HG03520 (cell line): Measurements from ENCODE around the gene ABCB8.
A peak's percentile ranks its signal among the peaks of the same experiment; 100 is the strongest.

ENCODE experiments used
- ATAC-seq: cut with Tn5 transposase; IDR thresholded peaks from one replicate; pipeline ENCODE4 v1.9.1; 2021; ENCODE audit warnings: mild to moderate bottlenecking, moderate library complexity; ENCODE audit not compliant: unreplicated experiment

Gene ABCB8

DNA sequence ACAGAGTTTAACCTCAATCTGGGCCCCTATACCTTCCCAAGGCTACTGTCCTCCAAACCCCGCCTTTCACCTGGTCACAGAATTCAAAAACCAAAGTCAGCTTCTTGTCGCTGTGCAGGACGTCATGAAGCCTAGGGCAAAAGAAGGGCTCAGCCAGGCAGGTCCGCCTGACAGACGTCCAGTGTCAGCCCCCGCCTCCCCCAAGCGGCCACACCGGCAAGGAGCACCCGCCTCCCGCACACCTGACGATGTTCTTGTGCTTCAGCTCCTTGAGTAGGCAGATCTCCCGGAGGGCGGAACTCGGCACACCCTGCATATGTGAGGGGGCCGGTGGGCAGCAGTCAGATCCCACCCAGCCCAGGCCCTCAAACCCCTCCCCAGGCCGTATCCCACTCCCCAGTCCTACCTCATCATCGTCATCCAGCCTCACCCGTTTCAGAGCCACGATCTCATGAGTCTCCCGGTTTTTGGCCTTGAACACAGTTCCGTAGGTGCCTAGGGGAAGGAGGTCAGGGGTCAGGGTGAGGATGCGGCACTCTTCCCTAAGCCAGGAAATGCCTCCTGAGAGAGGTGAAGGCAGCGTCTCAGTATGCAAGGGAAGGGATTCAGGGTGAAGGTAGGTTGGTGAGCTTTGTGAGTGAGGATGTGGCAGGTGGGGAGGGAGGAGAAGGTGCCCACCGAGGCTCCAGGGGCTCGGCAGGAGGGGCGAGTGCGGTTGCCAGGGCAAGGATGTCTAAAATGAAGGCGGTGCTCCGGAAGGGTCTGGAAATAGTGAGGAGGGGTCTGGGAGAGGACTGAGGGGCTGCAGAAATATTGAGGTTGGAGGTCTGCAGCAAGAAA is 28.6 kb downstream of the ABCB8 start:
- no peak for ATAC-seq

- ATAC-seq = peak; percentile 12
These were observed 29.3 kb downstream of the ABCB8 start, which contains the start of gene CDK5 for GRCh38 chr7:151057506-151057988. Gene CDK5 (minus strand): TSS chr7:151057897. CDS start chr7:151057848, 49 bp downstream.

DNA sequence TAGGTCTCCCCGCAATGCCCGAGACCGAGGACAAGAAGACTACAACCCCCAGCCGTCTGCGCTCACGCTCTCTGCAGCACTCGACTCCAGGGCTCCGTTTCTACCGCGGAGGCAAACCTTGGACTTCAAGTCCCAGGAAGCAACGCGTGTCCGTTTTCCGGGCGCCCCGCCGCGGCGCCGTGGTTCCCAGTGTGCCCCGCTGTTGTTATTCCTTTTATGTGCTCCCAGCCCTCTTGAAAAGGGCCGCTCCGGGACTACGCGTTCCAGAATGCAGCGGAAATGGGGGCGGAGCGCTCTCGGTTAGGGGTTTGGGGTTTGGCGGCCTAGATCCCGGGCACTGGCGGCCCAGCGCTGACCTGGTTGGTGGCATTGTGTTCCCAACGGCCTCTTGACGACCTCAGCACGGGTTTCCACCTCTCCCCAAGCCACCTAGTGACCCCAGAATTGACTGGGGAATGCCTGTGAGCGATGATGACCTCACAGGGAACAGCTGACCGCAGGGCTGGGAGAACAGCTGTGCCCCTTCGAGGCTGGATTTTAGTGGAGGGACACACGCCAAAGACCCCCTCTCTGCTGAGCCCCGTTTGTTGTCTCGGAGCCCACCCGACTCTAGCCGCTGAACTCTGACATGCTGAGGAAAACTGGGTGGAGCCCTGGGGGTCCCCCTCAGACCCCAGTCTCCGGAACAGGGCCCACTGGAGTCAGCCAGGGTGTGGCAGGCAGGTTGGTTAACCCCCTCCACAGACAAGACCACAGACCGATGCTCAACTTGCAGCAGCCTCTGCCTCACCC is 29.9 kb downstream of the ABCB8 start:
- peak; percentile 84 for ATAC-seq

DNA sequence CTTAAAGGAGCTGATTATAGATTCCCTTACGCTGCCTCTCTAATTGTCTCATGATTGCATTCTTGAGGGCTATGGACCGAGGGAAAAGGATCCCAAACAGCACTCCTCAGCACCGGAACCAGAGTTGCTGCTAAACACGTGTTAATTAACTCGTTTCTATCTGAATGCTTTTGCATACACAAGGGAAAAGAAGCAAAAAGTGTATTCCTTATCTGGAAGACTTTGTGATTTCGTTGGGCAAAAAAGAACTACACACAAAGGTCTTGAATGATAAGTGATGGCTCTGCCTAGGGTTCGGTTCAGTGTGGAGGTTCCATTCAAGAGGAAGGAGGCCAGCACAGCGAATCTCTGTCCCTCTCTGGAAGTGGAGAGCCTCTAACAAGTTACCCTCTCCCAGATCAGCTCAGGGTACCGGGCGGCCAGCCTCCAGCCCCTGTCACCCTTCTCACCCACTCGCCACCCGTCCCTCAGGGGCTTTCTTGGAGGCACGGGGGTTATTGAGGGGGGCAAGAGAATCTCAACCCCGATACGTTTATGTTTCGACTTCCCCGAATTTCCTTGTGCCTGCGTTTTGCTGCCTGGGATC is 30.6 kb downstream of the ABCB8 start:
- no peak for ATAC-seq

- ATAC-seq = peak; percentile 26
These were observed 31.3 kb downstream of the ABCB8 start, which contains the start of gene SLC4A2 for GRCh38 chr7:151059367-151060112. Gene SLC4A2 (plus strand): TSS chr7:151059589. CDS start chr7:151061988, 2,399 bp downstream.

DNA sequence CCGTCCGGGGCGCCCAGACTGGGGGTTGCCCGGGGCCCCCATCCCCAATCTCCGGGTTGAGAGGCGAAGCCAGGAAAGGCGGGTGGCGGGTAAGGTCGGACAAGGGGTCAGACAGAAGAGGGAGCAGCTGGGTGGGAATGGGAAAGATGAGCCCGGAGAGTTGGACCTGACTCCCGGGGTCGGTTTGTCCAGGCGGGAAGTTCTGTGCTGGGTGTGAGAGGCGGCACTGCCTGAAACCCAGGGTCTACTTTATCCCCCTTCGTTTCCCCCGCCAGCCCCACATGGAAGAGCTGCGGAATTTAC is 31.8 kb downstream of the ABCB8 start:
- ATAC-seq = no peak

GRCh38 chr7:151060416-151061212 is 32.4 kb downstream of the ABCB8 start:
- no peak for ATAC-seq

GRCh38 chr7:151061213-151062110 is 33.2 kb downstream of the ABCB8 start:
- no peak for ATAC-seq

GRCh38 chr7:151062111-151062398 is 33.8 kb downstream of the ABCB8 start:
- ATAC-seq = no peak

DNA sequence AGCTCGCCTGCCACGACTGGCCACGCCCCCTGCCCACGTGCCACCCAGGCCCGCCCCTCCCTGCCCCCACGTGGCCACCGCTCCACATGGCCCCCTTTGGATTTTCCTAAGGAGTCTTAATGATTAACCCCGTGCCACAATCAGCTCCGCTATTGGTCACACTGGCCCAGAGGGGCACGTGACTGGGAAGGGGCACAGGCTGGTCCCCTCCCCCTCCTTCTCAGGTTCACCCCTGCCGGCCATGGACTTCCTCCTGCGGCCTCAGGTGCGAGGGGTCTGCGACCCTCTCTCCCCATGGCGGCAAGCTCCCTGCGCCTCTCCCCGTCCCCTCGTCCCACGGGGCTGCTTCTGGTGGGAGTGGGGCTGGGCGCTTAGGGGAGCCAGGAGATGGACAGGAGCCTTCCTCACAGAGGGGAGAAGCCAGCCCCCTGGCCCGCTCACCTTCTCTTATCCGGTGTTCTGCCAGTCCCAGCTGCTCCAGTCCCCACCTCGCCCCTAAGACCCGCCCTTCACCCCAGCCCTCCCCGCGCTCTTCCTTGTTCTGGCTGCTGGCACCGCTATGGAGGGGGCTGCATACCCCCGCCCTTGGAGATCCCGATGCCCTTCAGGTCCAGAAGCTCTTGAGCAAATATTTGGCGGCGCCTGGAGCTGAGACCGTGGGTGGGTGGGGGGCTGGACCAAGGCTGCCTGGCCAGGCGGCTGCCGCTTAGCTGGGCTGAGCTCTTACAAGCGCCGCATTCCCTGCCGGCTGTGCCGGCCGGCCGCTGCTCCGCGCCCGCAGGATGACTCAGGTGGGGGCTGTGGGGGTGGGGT is 34.4 kb downstream of the ABCB8 start:
- ATAC-seq = no peak

DNA sequence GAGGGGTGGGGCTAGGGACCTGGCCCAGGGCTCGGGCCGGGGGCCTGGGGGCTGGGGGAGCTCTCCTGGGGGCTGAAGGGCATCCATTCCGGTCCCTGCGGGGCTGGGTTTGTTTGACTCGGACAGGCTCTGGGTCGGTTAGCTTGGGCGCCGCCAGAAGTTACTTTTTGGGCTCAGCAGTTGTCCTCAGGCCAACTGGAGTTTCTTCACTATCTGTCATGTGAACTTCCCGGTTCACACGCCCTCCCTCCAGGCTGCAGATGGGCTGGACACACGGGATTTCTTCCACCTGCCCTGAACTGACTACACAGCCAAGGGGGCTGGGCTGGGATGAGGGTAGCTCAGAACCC is 34.9 kb downstream of the ABCB8 start:
- ATAC-seq = no peak

- ATAC-seq = no peak
These were observed 36.2 kb downstream of the ABCB8 start for GRCh38 chr7:151064454-151064853.

DNA sequence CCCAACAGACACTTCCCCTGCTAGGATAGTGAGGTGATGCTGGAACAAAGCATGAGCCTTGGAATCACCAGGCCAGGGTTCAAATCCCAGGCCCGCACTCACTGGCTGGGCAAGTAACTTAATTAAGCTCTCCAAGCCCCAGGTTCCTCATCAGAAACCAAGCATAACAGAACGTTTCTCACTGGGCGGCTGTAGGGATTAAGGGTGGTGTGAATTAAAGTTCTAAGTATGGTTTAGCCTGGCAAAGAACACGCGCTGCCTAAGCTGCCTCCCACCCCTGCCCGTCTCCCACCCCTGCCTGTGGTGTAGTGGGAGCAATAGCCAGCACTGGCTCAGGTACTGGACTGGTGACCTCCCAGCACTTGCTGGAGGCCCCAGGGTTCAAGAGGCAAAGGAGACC is 36.7 kb downstream of the ABCB8 start:
- ATAC-seq = no peak

DNA sequence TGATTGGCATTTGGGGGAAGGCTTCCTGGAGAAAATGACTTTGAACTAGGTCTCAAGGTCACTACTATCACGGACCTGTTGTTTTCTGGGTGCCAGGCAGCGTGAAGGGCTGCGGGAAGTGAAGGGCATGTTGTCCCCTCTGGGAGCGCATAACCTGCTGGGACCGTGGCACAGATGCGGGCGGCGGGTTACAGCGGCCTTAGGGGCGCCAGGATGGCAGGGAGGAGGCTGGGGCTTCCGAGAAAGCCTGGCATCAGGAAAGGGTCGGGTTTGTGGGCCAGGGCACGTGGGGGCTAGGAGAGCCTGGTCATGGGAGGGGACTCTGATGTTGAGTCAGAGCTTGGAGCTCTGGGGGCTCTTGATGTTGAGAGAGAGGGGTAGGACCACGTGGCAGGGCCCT is 37.3 kb downstream of the ABCB8 start:
- ATAC-seq = no peak

- no peak for ATAC-seq
These were observed 38.2 kb downstream of the ABCB8 start for GRCh38 chr7:151066273-151066974.

DNA sequence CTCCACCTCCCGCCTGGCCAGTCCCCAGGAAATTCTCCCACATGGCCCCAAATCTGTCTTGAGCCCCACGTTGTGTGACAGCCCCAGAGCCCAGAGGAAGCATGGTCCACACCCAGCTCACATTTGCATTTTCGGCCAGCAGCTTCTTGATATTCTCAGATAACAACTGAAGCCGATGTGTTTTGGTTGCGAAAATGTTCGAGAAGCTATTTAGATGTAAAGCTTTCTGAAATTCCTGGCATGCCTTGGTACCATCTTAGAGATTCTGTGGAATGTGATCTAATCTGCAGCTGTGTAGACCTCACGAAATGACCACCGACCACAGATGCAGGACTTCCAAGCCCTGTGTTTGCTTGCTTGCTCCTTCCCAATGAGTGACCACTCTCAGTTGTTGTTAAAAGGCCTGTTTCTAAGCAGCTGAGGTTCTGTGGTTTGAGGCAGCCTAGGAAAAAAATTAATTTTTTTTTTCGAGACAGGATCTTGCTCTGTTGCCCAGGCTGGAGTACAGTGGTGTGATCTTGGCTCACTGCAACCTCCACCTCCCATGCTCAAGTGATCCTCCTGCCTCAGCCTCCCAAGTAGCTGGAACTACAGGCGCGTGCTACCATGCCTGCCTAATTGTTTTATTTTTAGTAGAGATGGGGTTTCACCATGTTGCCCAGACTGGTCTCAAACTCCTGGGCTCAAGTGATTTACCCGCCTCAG is 40.0 kb downstream of the ABCB8 start:
- ATAC-seq = no peak

GRCh38 chr7:151069841-151070573 is 41.8 kb downstream of the ABCB8 start:
- ATAC-seq = no peak
